WTC11 (cell line): ENCODE measurements around the gene MSH3. TPM values are rescaled to one million over a fixed set of nuclear protein-coding genes. Genes with fewer than 3 reads are reported as not detected.

Experiments
- ATAC-seq: fragments of 200-7000 bp; cut with Tn5 transposase; 2 replicates; pipeline ENCODE4 v1.10.0; 2021; ENCODE audit warnings: mild to moderate bottlenecking, moderate library complexity
- CTCF ChIA-PET: fragments of 300-600 bp; sonication (Branson Sonifier 250); formaldehyde crosslinking; loops from one replicate; lab custom pipeline; 2021; ENCODE audit warnings: antibody characterized with exemption; lab: Charles Lee
- POLR2A ChIA-PET: fragments of 350-600 bp; sonication (Branson Sonifier 250); formaldehyde crosslinking; loops from one replicate; lab custom pipeline; 2021; ENCODE audit warnings: antibody characterized with exemption; lab: Charles Lee
- DNase-seq: peaks from one replicate; pipeline ENCODE4 v3.0.0; 2021; ENCODE audit warnings: low spot score
- H3K27ac Mint-ChIP-seq: 2 replicates; pipeline ENCODE4 v1.8.0; 2021; ENCODE audit warnings: mixed read lengths
- H3K27me3 Mint-ChIP-seq: 2 replicates; pipeline ENCODE4 v1.8.0; 2021; ENCODE audit warnings: low read depth, mild to moderate bottlenecking, moderate library complexity, mixed read lengths
- H3K36me3 Mint-ChIP-seq: 2 replicates; pipeline ENCODE4 v1.8.0; 2021; ENCODE audit warnings: mixed read lengths
- H3K4me1 Mint-ChIP-seq: 2 replicates; pipeline ENCODE4 v1.8.0; 2022; ENCODE audit warnings: mixed read lengths
- H3K4me3 Mint-ChIP-seq: 2 replicates; pipeline ENCODE4 v1.8.0; 2021; ENCODE audit warnings: mild to moderate bottlenecking, moderate library complexity, mixed read lengths
- H3K9me3 Mint-ChIP-seq: 2 replicates; pipeline ENCODE4 v1.8.0; 2021; ENCODE audit warnings: mixed read lengths
- AFF4 ChIP-seq: sonication (generic); formaldehyde crosslinking; IDR thresholded peaks from 2 replicates; pipeline ENCODE4 v1.8.1; 2023; ENCODE audit warnings: mild to moderate bottlenecking, missing genetic modification reagents, borderline replicate concordance
- ATF1 ChIP-seq: sonication (generic); formaldehyde crosslinking; IDR thresholded peaks from 2 replicates; pipeline ENCODE4 v1.8.1; 2023; ENCODE audit warnings: mild to moderate bottlenecking, moderate library complexity, missing genetic modification reagents
- ATF2 ChIP-seq: sonication (generic); formaldehyde crosslinking; IDR thresholded peaks from 2 replicates; pipeline ENCODE4 v1.8.1; 2022; ENCODE audit warnings: low read depth, missing genetic modification reagents, borderline replicate concordance
- ATF3 ChIP-seq: sonication (generic); formaldehyde crosslinking; conservative IDR thresholded peaks from 2 replicates; pipeline ENCODE4 v1.8.1; 2022; ENCODE audit warnings: mild to moderate bottlenecking, missing genetic modification reagents
- CBFB ChIP-seq: sonication (generic); formaldehyde crosslinking; IDR thresholded peaks from 2 replicates; pipeline ENCODE4 v1.8.1; 2022; ENCODE audit warnings: mild to moderate bottlenecking, low read depth, missing genetic modification reagents
- E2F1 ChIP-seq: sonication (generic); formaldehyde crosslinking; IDR thresholded peaks from 2 replicates; pipeline ENCODE4 v1.8.0; 2022; ENCODE audit warnings: mild to moderate bottlenecking, missing genetic modification reagents
- ELF4 ChIP-seq: sonication (generic); formaldehyde crosslinking; IDR thresholded peaks from 2 replicates; pipeline ENCODE4 v1.8.1; 2022; ENCODE audit warnings: low read depth, mild to moderate bottlenecking, moderate library complexity, missing genetic modification reagents
- EMX1 ChIP-seq: fragments of 250-450 bp; sonication (Bioruptor Pico); IDR thresholded peaks from 2 replicates; pipeline ENCODE4 v1.8.0; 2021; ENCODE audit warnings: mild to moderate bottlenecking
- FOXP1 ChIP-seq: sonication (generic); formaldehyde crosslinking; IDR thresholded peaks from 2 replicates; pipeline ENCODE4 v1.8.0; 2022; ENCODE audit warnings: missing genetic modification reagents, mild to moderate bottlenecking, moderate library complexity, borderline replicate concordance
- GABPB1 ChIP-seq: sonication (generic); formaldehyde crosslinking; IDR thresholded peaks from 2 replicates; pipeline ENCODE4 v1.8.1; 2023; ENCODE audit warnings: mild to moderate bottlenecking, missing genetic modification reagents
- HMGA2 ChIP-seq: fragments of 250-450 bp; sonication (Bioruptor Pico); IDR thresholded peaks from 2 replicates; pipeline ENCODE4 v1.4.0; 2021; ENCODE audit warnings: mild to moderate bottlenecking, moderate library complexity
- MLX ChIP-seq: sonication (generic); formaldehyde crosslinking; IDR thresholded peaks from 2 replicates; pipeline ENCODE4 v1.8.1; 2023; ENCODE audit warnings: mild to moderate bottlenecking, missing genetic modification reagents, moderate library complexity
- MXD4 ChIP-seq: fragments of 250-450 bp; sonication (Bioruptor Pico); IDR thresholded peaks from 2 replicates; pipeline ENCODE4 v1.8.0; 2021; ENCODE audit warnings: mild to moderate bottlenecking, moderate library complexity, borderline replicate concordance
- NR2C2 ChIP-seq: sonication (generic); formaldehyde crosslinking; IDR thresholded peaks from 2 replicates; pipeline ENCODE4 v1.8.0; 2022; ENCODE audit warnings: mild to moderate bottlenecking, missing genetic modification reagents
- OVOL2 ChIP-seq: fragments of 250-450 bp; sonication (Bioruptor Pico); IDR thresholded peaks from 2 replicates; pipeline ENCODE4 v1.9.0; 2021; ENCODE audit warnings: mild to moderate bottlenecking, borderline replicate concordance
- SMAD3 ChIP-seq: sonication (generic); formaldehyde crosslinking; IDR thresholded peaks from 2 replicates; pipeline ENCODE4 v1.8.0; 2022; ENCODE audit warnings: missing genetic modification reagents, mild to moderate bottlenecking, borderline replicate concordance
- SMAD4 ChIP-seq: sonication (generic); formaldehyde crosslinking; IDR thresholded peaks from 2 replicates; pipeline ENCODE4 v1.8.0; 2022; ENCODE audit warnings: mild to moderate bottlenecking, missing genetic modification reagents
- SP1 ChIP-seq: sonication (generic); formaldehyde crosslinking; conservative IDR thresholded peaks from 2 replicates; pipeline ENCODE4 v1.8.1; 2022; ENCODE audit warnings: missing genetic modification reagents
- TP53 ChIP-seq: sonication (generic); formaldehyde crosslinking; IDR thresholded peaks from 2 replicates; pipeline ENCODE4 v1.8.1; 2023; ENCODE audit warnings: mild to moderate bottlenecking, missing genetic modification reagents
- ZBTB21 ChIP-seq: sonication (generic); formaldehyde crosslinking; IDR thresholded peaks from 2 replicates; pipeline ENCODE4 v1.8.1; 2023; ENCODE audit warnings: mild to moderate bottlenecking, missing genetic modification reagents, borderline replicate concordance
- ZNF121 ChIP-seq: sonication (generic); formaldehyde crosslinking; IDR thresholded peaks from 2 replicates; pipeline ENCODE4 v1.8.0; 2023; ENCODE audit warnings: missing genetic modification reagents
- ZNF317 ChIP-seq: sonication (generic); formaldehyde crosslinking; IDR thresholded peaks from 2 replicates; pipeline ENCODE4 v1.8.1; 2023; ENCODE audit warnings: low read depth, mild to moderate bottlenecking, moderate library complexity, missing genetic modification reagents, borderline replicate concordance
- ZNF396 ChIP-seq: fragments of 250-450 bp; sonication (Bioruptor Pico); IDR thresholded peaks from 2 replicates; pipeline ENCODE4 v1.8.0; 2021; ENCODE audit warnings: mild to moderate bottlenecking, moderate library complexity, borderline replicate concordance
- total RNA-seq: library from RNA; stranded (reverse); gene quantifications from 3 replicates; pipeline ENCODE4 v1.2.3, GENCODE V29; 2021

MSH3 gene
- total RNA-seq, 1 experiment from 2014 or later = 14.6 TPM

- H3K36me3 Mint-ChIP-seq = peaks cover 6% of the 10 kb centered on the region; the same call in 1 of the 2 replicates
- H3K4me3 Mint-ChIP-seq = no peak overlapping the region
- H3K27ac Mint-ChIP-seq = no peak overlapping the region
- TF ChIP-seq HMGA2 = no peak
- TF ChIP-seq ZNF121 = no peak
- TF ChIP-seq ZBTB21 (CRISPR knock-in tag) = no peak
- ChIA-PET CTCF (interaction anchor here (1.1 kb wide), 1 partner anchor 19 kb away, joined by 3 read pairs; no protein-coding TSS in a partner anchor), POLR2A (no interaction called here)
- ATAC-seq (no peak), DNase-seq (no peak)
- H3K4me1 Mint-ChIP-seq = peaks cover 15% of the 10 kb centered on the region
- peaks cover 18% of the 10 kb centered on the region for H3K9me3 Mint-ChIP-seq
- no peaks in the 10 kb centered on the region for H3K27me3 Mint-ChIP-seq
Observed at GRCh38 chr5:80916676-80917075, 262.2 kb downstream of the MSH3 start.

DNA sequence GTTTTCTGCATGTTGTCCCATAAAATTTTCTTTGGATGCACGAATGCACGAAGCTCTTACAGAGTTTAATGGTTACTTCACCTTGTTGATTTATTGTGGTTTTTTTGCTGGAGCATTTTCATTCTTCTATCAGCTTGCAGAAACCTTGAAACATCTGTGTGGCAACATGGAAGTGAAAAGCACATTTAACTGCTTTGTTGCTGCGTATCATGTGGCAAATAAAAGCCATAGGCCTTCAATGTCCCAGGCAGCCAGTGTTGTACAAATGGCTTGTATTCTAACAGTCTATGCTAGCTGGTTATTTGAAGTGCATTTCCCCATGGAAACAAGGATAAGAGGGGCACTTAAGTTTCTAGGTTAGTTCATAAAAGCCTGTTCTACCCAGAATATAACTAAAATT lies 263.2 kb downstream of the MSH3 start:
- no peaks in the 10 kb centered on the region for H3K27me3 Mint-ChIP-seq
- ChIA-PET CTCF (interaction anchor here (0.9 kb wide), 1 partner anchor 278 kb away, joined by 3 read pairs; no protein-coding TSS in a partner anchor), POLR2A (no interaction called here)
- H3K9me3 Mint-ChIP-seq = peaks cover 10% of the 10 kb centered on the region
- ATAC-seq = no peak
- DNase-seq = no peak
- 0 out of 2 replicates have a peak, but pooled peaks cover 2% of the 10 kb centered on the region for H3K36me3 Mint-ChIP-seq
- no peak overlapping the region for H3K27ac Mint-ChIP-seq
- H3K4me1 Mint-ChIP-seq = peaks cover 15% of the 10 kb centered on the region
- no peak for TF ChIP-seq AFF4 (CRISPR knock-in tag)
- TF ChIP-seq E2F1 (CRISPR knock-in tag) = no peak
- no peak for TF ChIP-seq ELF4 (CRISPR knock-in tag)
- no peak for TF ChIP-seq ATF2 (CRISPR knock-in tag)
- TF ChIP-seq ZNF396 (CRISPR knock-in tag) = no peak
- no peak for TF ChIP-seq MXD4 (CRISPR knock-in tag)
- no peak for TF ChIP-seq TP53
- TF ChIP-seq SMAD3 (CRISPR knock-in tag) = no peak
- no peak for TF ChIP-seq GABPB1 (CRISPR knock-in tag)
- TF ChIP-seq SMAD4 (CRISPR knock-in tag) = no peak
- no peak for TF ChIP-seq MLX
- TF ChIP-seq NR2C2 (CRISPR knock-in tag) = no peak
- no peak for TF ChIP-seq ZNF317 (CRISPR knock-in tag)
- TF ChIP-seq ATF1 (CRISPR knock-in tag) = no peak
- TF ChIP-seq CBFB = no peak
- TF ChIP-seq FOXP1 = no peak
- TF ChIP-seq ATF3 (CRISPR knock-in tag) = no peak
- no peak for TF ChIP-seq SP1 (CRISPR knock-in tag)
- TF ChIP-seq EMX1 (CRISPR knock-in tag) = no peak
- TF ChIP-seq OVOL2 (CRISPR knock-in tag) = no peak
- H3K4me3 Mint-ChIP-seq = no peak overlapping the region
